K562 (cell line): ENCODE measurements around the gene SAMD11. TPM values are rescaled to one million over a fixed set of nuclear protein-coding genes. Genes with fewer than 3 reads are reported as not detected.
A peak's percentile ranks its signal among the peaks of the same experiment; 100 is the strongest.

Experiments
- ATF7 ChIP-seq: fragments of 450-650 bp; IDR thresholded peaks from 2 replicates; pipeline ENCODE4 v1.7.1; 2014; ENCODE audit warnings: mild to moderate bottlenecking, moderate library complexity
- COPS2 ChIP-seq: fragments of 450-650 bp; conservative IDR thresholded peaks from 2 replicates; pipeline ENCODE4 v1.6.1; 2016; ENCODE audit warnings: mild to moderate bottlenecking, moderate library complexity
- DNMT1 ChIP-seq: fragments of 450-650 bp; IDR thresholded peaks from 2 replicates; pipeline ENCODE4 v1.6.1; 2016; ENCODE audit warnings: antibody characterized with exemption, mild to moderate bottlenecking
- EZH2 ChIP-seq: IDR thresholded peaks from 2 replicates; pipeline ENCODE4 v1.6.1; 2012; ENCODE audit warnings: low read depth, mild to moderate bottlenecking, inconsistent platforms, low read length, borderline replicate concordance
- FOXA1 ChIP-seq: fragments of 450-650 bp; IDR thresholded peaks from 2 replicates; pipeline ENCODE4 v1.6.1; 2016; ENCODE audit warnings: mild to moderate bottlenecking, borderline replicate concordance
- GABPA ChIP-seq: fragments of 200-800 bp; sonication (Bioruptor generic); conservative IDR thresholded peaks from 2 replicates; pipeline ENCODE4 v1.6.1; 2016; ENCODE audit warnings: low read depth, missing genetic modification characterization, missing compliant biosample characterization
- GATAD2B ChIP-seq: fragments of 450-650 bp; IDR thresholded peaks from 2 replicates; pipeline ENCODE4 v1.6.1; 2017; ENCODE audit warnings: mild to moderate bottlenecking, borderline replicate concordance
- JUNB ChIP-seq: fragments of 450-650 bp; formaldehyde crosslinking; conservative IDR thresholded peaks from 2 replicates; pipeline ENCODE4 v1.4.0; 2020; ENCODE audit warnings: mild to moderate bottlenecking
- KDM5B ChIP-seq: fragments of 200-600 bp; sonication (generic); IDR thresholded peaks from 2 replicates; pipeline ENCODE4 v1.6.1; 2012; ENCODE audit warnings: low read depth, mild to moderate bottlenecking, moderate library complexity, low read length, control low read depth, inconsistent platforms; ENCODE audit not compliant: insufficient replicate concordance
- L3MBTL2 ChIP-seq: fragments of 450-650 bp; IDR thresholded peaks from 2 replicates; pipeline ENCODE4 v1.6.1; 2016; ENCODE audit warnings: mild to moderate bottlenecking, moderate library complexity
- MLLT1 ChIP-seq, 2 experiments: fragments of 450-650 bp; IDR thresholded peaks; 2 replicates each; pipeline ENCODE4 v1.6.1; 2016
- MYNN ChIP-seq, 2 experiments: sonication (generic); formaldehyde crosslinking in 1 of 2; IDR thresholded peaks; 2 replicates each; pipeline versions ENCODE4 v1.5.0 to v1.6.1; 2016 to 2020; ENCODE audit warnings: antibody characterized with exemption in 1 of 2, missing genetic modification reagents in 1 of 2
- RFX5 ChIP-seq: IDR thresholded peaks from 2 replicates; pipeline ENCODE4 v1.6.1; 2011; ENCODE audit warnings: low read depth, mild to moderate bottlenecking, improper control_type of control experiment, low read length
- RFX7 ChIP-seq: fragments of 250-450 bp; sonication (Bioruptor Pico); IDR thresholded peaks from 2 replicates; pipeline ENCODE4 v1.5.1; 2021; ENCODE audit warnings: mild to moderate bottlenecking
- XRCC3 ChIP-seq: fragments of 450-650 bp; IDR thresholded peaks from 2 replicates; pipeline ENCODE4 v1.6.1; 2017; ENCODE audit warnings: mild to moderate bottlenecking, moderate library complexity
- ZNF121 ChIP-seq: sonication (generic); formaldehyde crosslinking; conservative IDR thresholded peaks from 2 replicates; pipeline ENCODE4 v1.8.0; 2022; ENCODE audit warnings: missing genetic modification reagents
- ZNF24 ChIP-seq: fragments of 450-650 bp; IDR thresholded peaks from 2 replicates; pipeline ENCODE4 v1.6.1; 2016
- ZNF263 ChIP-seq: sonication (generic); formaldehyde crosslinking; IDR thresholded peaks from 2 replicates; pipeline ENCODE4 v1.8.0; 2022; ENCODE audit warnings: mild to moderate bottlenecking, missing genetic modification reagents, borderline replicate concordance
- ZNF431 ChIP-seq: sonication (generic); formaldehyde crosslinking; IDR thresholded peaks from 2 replicates; pipeline ENCODE4 v1.8.0; 2022; ENCODE audit warnings: mild to moderate bottlenecking, missing genetic modification reagents
- ZNF561 ChIP-seq: fragments of 450-650 bp; formaldehyde crosslinking; conservative IDR thresholded peaks from 2 replicates; pipeline ENCODE4 v1.4.0; 2020; ENCODE audit warnings: mild to moderate bottlenecking, moderate library complexity
- ZNF57 ChIP-seq: fragments of 450-650 bp; formaldehyde crosslinking; IDR thresholded peaks from 2 replicates; pipeline ENCODE4 v1.4.0; 2020; ENCODE audit warnings: mild to moderate bottlenecking, moderate library complexity
- ZNF717 ChIP-seq: fragments of 250-450 bp; sonication (Bioruptor Pico); IDR thresholded peaks from 2 replicates; pipeline ENCODE4 v1.5.0; 2021
- ZNF76 ChIP-seq: fragments of 250-450 bp; sonication (Bioruptor Pico); IDR thresholded peaks from 2 replicates; pipeline ENCODE4 v1.4.0; 2020; ENCODE audit warnings: mild to moderate bottlenecking, moderate library complexity, borderline replicate concordance
- polyA plus RNA-seq, 8 experiments: library from polyadenylated mRNA; depleted of rRNA in 4 of 8; stranded (reverse) in 5 of 8; unstranded in 3 of 8; fragments of >200 nt; fragmentation: Nextera tagmentation in 2 of 8; fragmentation: Illumina TruSeq in 1 of 8; extraction: Ambion mirVana in 2 of 8; extraction: Trizol in 1 of 8; gene quantifications; 2 replicates each; pipeline versions ENCODE4 v1.2.1 to v1.2.3, GENCODE V29; 2011 to 2014; ENCODE audit warnings: inconsistent platforms in 1 of 8, missing spikeins in 1 of 8
- total RNA-seq, 7 experiments: library from RNA; depleted of rRNA in 6 of 7; stranded (reverse); fragments of >200 nt in 6 of 7; fragmentation: Illumina TruSeq in 2 of 7; extraction: Trizol in 2 of 7; gene quantifications; 2 replicates each; pipeline versions ENCODE4 v1.2.1 to v1.2.3, GENCODE V29; 2011 to 2021; ENCODE audit warnings: low replicate concordance in 1 of 7
- TF ChIP-seq, protein P1 (sequence below): fragments of 450-650 bp; IDR thresholded peaks from 2 replicates; pipeline ENCODE4 v1.6.1; 2017; ENCODE audit warnings: antibody characterized with exemption, mild to moderate bottlenecking
- TF ChIP-seq, protein P2 (sequence below): fragments of 250-450 bp; sonication (Bioruptor Pico); IDR thresholded peaks from 2 replicates; pipeline ENCODE4 v1.5.0; 2021

The SAMD11 gene
- total and polyA plus RNA-seq, 9 of the 15 experiments (the other 6 are each of a cell fraction or from before 2014, with no cell fraction given), result 0.07 to 0.82 (median 0.11) TPM; not detected in 2

GRCh38 chr1:961132-961669 is 37.5 kb downstream of the SAMD11 start (continued):
- TF ChIP-seq, protein P1, sequence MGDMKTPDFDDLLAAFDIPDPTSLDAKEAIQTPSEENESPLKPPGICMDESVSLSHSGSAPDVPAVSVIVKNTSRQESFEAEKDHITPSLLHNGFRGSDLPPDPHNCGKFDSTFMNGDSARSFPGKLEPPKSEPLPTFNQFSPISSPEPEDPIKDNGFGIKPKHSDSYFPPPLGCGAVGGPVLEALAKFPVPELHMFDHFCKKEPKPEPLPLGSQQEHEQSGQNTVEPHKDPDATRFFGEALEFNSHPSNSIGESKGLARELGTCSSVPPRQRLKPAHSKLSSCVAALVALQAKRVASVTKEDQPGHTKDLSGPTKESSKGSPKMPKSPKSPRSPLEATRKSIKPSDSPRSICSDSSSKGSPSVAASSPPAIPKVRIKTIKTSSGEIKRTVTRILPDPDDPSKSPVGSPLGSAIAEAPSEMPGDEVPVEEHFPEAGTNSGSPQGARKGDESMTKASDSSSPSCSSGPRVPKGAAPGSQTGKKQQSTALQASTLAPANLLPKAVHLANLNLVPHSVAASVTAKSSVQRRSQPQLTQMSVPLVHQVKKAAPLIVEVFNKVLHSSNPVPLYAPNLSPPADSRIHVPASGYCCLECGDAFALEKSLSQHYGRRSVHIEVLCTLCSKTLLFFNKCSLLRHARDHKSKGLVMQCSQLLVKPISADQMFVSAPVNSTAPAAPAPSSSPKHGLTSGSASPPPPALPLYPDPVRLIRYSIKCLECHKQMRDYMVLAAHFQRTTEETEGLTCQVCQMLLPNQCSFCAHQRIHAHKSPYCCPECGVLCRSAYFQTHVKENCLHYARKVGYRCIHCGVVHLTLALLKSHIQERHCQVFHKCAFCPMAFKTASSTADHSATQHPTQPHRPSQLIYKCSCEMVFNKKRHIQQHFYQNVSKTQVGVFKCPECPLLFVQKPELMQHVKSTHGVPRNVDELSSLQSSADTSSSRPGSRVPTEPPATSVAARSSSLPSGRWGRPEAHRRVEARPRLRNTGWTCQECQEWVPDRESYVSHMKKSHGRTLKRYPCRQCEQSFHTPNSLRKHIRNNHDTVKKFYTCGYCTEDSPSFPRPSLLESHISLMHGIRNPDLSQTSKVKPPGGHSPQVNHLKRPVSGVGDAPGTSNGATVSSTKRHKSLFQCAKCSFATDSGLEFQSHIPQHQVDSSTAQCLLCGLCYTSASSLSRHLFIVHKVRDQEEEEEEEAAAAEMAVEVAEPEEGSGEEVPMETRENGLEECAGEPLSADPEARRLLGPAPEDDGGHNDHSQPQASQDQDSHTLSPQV, result peak; percentile 92
- peak; percentile 93 for TF ChIP-seq L3MBTL2
- TF ChIP-seq MLLT1 (IDR thresholded peaks at IDR 0.05), result peak in 1 of 2 experiments; percentile 54; a peak in 1 of 4 replicates
- TF ChIP-seq ZNF263, result no peak
- no peak for TF ChIP-seq RFX5
- no peak for TF ChIP-seq XRCC3
- TF ChIP-seq GABPA (tag), result no peak
- TF ChIP-seq JUNB (CRISPR knock-in tag), result no peak
- no peak for TF ChIP-seq DNMT1
- TF ChIP-seq ZNF561 (CRISPR knock-in tag), result no peak
- no peak for TF ChIP-seq ZNF121
- peak; percentile 69; the same call in 1 of the 2 replicates for TF ChIP-seq ZNF431 (CRISPR knock-in tag)
- TF ChIP-seq, protein P2, sequence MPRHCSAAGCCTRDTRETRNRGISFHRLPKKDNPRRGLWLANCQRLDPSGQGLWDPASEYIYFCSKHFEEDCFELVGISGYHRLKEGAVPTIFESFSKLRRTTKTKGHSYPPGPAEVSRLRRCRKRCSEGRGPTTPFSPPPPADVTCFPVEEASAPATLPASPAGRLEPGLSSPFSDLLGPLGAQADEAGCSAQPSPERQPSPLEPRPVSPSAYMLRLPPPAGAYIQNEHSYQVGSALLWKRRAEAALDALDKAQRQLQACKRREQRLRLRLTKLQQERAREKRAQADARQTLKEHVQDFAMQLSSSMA, result no peak
- TF ChIP-seq ZNF57, result no peak
- TF ChIP-seq ATF7, result no peak
- TF ChIP-seq EZH2, result no peak
- no peak for TF ChIP-seq ZNF24
- no peak for TF ChIP-seq KDM5B
- no peak for TF ChIP-seq ZNF717 (CRISPR knock-in tag)
- TF ChIP-seq GATAD2B, result peak; percentile 76; the same call in 1 of the 2 replicates
- TF ChIP-seq MYNN (IDR thresholded peaks at IDR 0.05), result no peak; the same call in 1 of the 2 replicates
- no peak for TF ChIP-seq MYNN (CRISPR knock-in tag; IDR thresholded peaks at IDR 0.05)
- TF ChIP-seq ZNF76, result no peak
- TF ChIP-seq RFX7 (CRISPR knock-in tag), result no peak
- TF ChIP-seq COPS2, result no peak
- TF ChIP-seq FOXA1, result no peak
